ENCODE data around the gene DEPDC4.
"Not testable (repeated sequence)": the region's sequence is repeated elsewhere in the genome, so short reads cannot be mapped to it uniquely, and the experiment has no call there.

DEPDC4 gene

GRCh38 chr12:100265732-100266584 is 921 bp downstream of the DEPDC4 start:
- no peak for FAIRE-seq
- no peak for DNase-seq (ENCODE audit: insufficient read length, low spot score)

- FAIRE-seq; DNase-seq (ENCODE audit: insufficient read length, low spot score): not testable (repeated sequence)
These were observed 1.8 kb downstream of the DEPDC4 start for GRCh38 chr12:100265107-100265506.

GRCh38 chr12:100263131-100263530 is 3.7 kb downstream of the DEPDC4 start:
- no peak for DNase-seq (ENCODE audit: insufficient read length, low spot score)
- FAIRE-seq: no peak

GRCh38 chr12:100258127-100258526 is 8.8 kb downstream of the DEPDC4 start:
- DNase-seq (ENCODE audit: insufficient read length, low spot score): no peak
- FAIRE-seq: no peak

GRCh38 chr12:100254876-100255275 is 12.0 kb downstream of the DEPDC4 start:
- FAIRE-seq: no peak

GRCh38 chr12:100253437-100253836 is 13.4 kb downstream of the DEPDC4 start:
- no peak for FAIRE-seq
- no peak for DNase-seq (ENCODE audit: insufficient read length, low spot score)

More at GRCh38 chr12:100254876-100255275, 12.0 kb downstream of the DEPDC4 start:
- DNase-seq (ENCODE audit: insufficient read length, low spot score): no peak

GRCh38 chr12:100251917-100252316 is 15.0 kb downstream of the DEPDC4 start:
- FAIRE-seq (no peak), DNase-seq (ENCODE audit: insufficient read length, low spot score) (no peak)

- FAIRE-seq (no peak), DNase-seq (ENCODE audit: insufficient read length, low spot score) (no peak)
These were observed 16.9 kb downstream of the DEPDC4 start for GRCh38 chr12:100249941-100250340.

GRCh38 chr12:100248886-100249285 is 18.0 kb downstream of the DEPDC4 start:
- DNase-seq (ENCODE audit: insufficient read length, low spot score) (no peak), FAIRE-seq (no peak)

GRCh38 chr12:100247765-100248164 is 19.1 kb downstream of the DEPDC4 start:
- DNase-seq (ENCODE audit: insufficient read length, low spot score) (no peak), FAIRE-seq (no peak)

- no peak for FAIRE-seq
- no peak for DNase-seq (ENCODE audit: insufficient read length, low spot score)
These were observed 23.7 kb downstream of the DEPDC4 start for GRCh38 chr12:100243137-100243536.

GRCh38 chr12:100239589-100239988 is 27.3 kb downstream of the DEPDC4 start:
- DNase-seq (ENCODE audit: insufficient read length, low spot score) (no peak), FAIRE-seq (no peak)

GRCh38 chr12:100238801-100239200 is 28.1 kb downstream of the DEPDC4 start:
- no peak for DNase-seq (ENCODE audit: insufficient read length, low spot score)
- no peak for FAIRE-seq

- FAIRE-seq (no peak), DNase-seq (ENCODE audit: insufficient read length, low spot score) (peak; percentile 41)
These were observed 32.1 kb downstream of the DEPDC4 start for GRCh38 chr12:100234591-100235304.

- FAIRE-seq (no peak), DNase-seq (ENCODE audit: insufficient read length, low spot score) (no peak)
These were observed 32.7 kb downstream of the DEPDC4 start for GRCh38 chr12:100234166-100234565.

- DNase-seq (ENCODE audit: insufficient read length, low spot score); FAIRE-seq: not testable (repeated sequence)
These were observed 35.0 kb downstream of the DEPDC4 start for GRCh38 chr12:100231873-100232272.

GRCh38 chr12:100229876-100230275 is 37.0 kb downstream of the DEPDC4 start:
- peak; percentile 14 for DNase-seq (ENCODE audit: insufficient read length, low spot score)
- FAIRE-seq: no peak

GRCh38 chr12:100229036-100229635 is 37.7 kb downstream of the DEPDC4 start:
- FAIRE-seq: peak; percentile 82
- DNase-seq (ENCODE audit: insufficient read length, low spot score): peak; percentile 36

- FAIRE-seq: no peak
- DNase-seq (ENCODE audit: insufficient read length, low spot score): no peak
These were observed 41.4 kb downstream of the DEPDC4 start for GRCh38 chr12:100225491-100225890.

- DNase-seq (ENCODE audit: insufficient read length, low spot score); FAIRE-seq: not testable (repeated sequence)
These were observed 44.7 kb downstream of the DEPDC4 start for GRCh38 chr12:100222173-100222572.

GRCh38 chr12:100221523-100221922 is 45.4 kb downstream of the DEPDC4 start:
- no peak for FAIRE-seq
- no peak for DNase-seq (ENCODE audit: insufficient read length, low spot score)

All from HTR-8/SVneo (cell line).